ENCODE results near the gene DHRS7. TPM values are rescaled to one million over a fixed set of nuclear protein-coding genes. Genes with fewer than 3 reads are reported as not detected.

DHRS7 gene
- total and polyA plus RNA-seq, 2 experiments from 2014 or later: 55.0 to 88.9 TPM

DNA sequence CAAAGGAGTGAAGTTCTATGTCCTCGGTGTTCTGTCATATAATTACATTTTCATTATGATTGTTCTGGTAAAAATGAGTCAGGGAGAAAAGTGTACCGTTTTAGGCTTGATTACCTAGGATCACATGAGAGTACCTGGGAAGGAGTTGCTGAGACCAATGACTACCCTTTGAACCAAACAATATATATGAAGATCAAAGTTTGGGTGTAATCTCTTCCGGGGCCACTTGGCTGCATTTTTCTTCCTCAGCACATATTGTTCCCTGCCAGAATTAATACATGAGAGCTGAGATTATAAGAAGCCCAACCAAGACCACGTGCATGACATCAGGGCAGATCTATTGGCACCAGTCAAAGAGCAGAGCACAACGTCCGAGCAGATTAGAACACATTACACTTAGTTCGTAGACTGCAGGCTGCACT, 41.1 kb upstream of the DHRS7 start:
- WGBS, 2 experiments (ENCODE audit: low coverage in 1 of 2, low lambda C conversion rate in 2 of 2, missing lambda C conversion rate in 2 of 2): 26 to 33% methylated on average over 7 of the region's 7 CpGs
- in situ Hi-C loops (cut with MboI): no loop called here
- no peak for DNase-seq
- Histone ChIP-seq H3K4me3 (no peak overlapping the region), H3K4me1 (ENCODE audit: insufficient read depth) (no peaks in the 10 kb centered on the region), H4K20me1 (ENCODE audit: insufficient read depth) (no peaks in the 10 kb centered on the region), H3K9me2 (ENCODE audit: insufficient read depth) (no peaks in the 10 kb centered on the region), H3K9me3 (ENCODE audit: low read depth) (no peaks in the 10 kb centered on the region), H3K36me3 (ENCODE audit: low read depth) (no peaks in the 10 kb centered on the region), H3F3A (ENCODE audit: insufficient read depth) (no peaks in the 10 kb centered on the region), H3K27ac (no peak overlapping the region), H2AFZ (no peak overlapping the region), H3K4me2 (ENCODE audit: unreplicated experiment) (no peak overlapping the region), H3K27me3 (replicated peaks; ENCODE audit: insufficient read depth) (peaks cover 12% of the 10 kb centered on the region; the same call in 1 of the 2 replicates), H3K79me2 (ENCODE audit: insufficient read depth) (no peaks in the 10 kb centered on the region), H3K9ac (no peak overlapping the region)
- no peak for TF ChIP-seq EZH2 (IDR thresholded peaks at IDR 0.05; ENCODE audit: insufficient read depth, poor library complexity, severe bottlenecking)
- no peak for TF ChIP-seq EZH2phosphoT487 (IDR thresholded peaks at IDR 0.05; ENCODE audit: insufficient read depth, low read depth)

DNA sequence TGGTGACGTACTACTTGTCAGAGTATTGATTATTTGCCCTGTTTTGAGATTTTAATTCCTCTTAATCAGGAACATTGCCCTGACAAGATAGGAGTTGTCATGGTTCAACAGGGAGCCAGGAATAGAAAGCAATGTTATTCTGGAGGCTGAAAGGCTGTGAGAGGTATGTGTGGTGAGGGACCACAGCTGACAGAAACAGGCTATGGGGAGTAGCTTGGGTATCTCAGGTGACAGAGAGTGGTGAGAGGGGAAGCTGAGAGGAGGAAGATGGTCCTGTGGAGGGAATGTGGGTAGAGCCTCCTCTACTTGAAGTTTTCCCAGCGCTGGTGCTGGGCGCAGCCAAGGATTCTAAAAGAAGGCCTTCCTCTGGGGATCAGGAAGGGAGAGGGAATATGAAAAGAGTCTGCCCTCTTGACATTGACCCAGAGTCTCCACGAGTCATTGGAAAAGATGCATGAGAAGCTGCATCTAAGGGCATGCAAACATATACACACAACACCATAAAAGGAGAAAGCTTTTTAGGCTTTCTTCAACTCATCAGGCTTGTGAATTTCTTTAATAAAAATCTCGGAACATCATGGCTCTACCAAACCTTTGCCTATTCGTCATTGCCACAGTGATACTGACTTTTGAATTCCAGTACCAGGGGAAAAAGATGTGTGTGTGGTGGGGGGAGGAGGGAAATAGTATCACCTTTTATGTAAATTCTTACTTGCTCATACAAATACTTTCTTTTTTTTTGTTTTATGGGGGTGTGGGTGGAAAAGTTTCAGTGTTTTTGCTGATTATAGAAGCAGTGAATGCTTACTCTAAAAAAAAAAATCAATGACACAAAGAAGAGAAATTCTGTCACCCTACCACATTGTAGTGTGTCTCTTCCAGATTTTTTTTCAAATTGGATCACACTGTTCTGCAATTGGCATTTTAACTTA, 39.9 kb upstream of the DHRS7 start:
- TF ChIP-seq EZH2 (IDR thresholded peaks at IDR 0.05; ENCODE audit: insufficient read depth, poor library complexity, severe bottlenecking) (no peak), EZH2phosphoT487 (IDR thresholded peaks at IDR 0.05; ENCODE audit: insufficient read depth, low read depth) (no peak)
- in situ Hi-C loops (cut with MboI): no loop called here
- no peaks in the 10 kb centered on the region for H3K9me2 ChIP-seq (ENCODE audit: insufficient read depth)
- H3K79me2 ChIP-seq (ENCODE audit: insufficient read depth): no peaks in the 10 kb centered on the region
- no peak for DNase-seq
- 26 to 29% methylated on average over 6 of the region's 6 CpGs for WGBS, 2 experiments (ENCODE audit: low coverage in 1 of 2, low lambda C conversion rate in 2 of 2, missing lambda C conversion rate in 2 of 2)
- H3K9ac ChIP-seq: no peak overlapping the region
- H3K4me2 ChIP-seq (ENCODE audit: unreplicated experiment): no peak overlapping the region
- peaks cover 12% of the 10 kb centered on the region; the same call in 1 of the 2 replicates for H3K27me3 ChIP-seq (replicated peaks; ENCODE audit: insufficient read depth)
- H2AFZ ChIP-seq: no peak overlapping the region
- H3K4me1 ChIP-seq (ENCODE audit: insufficient read depth): no peaks in the 10 kb centered on the region
- H4K20me1 ChIP-seq (ENCODE audit: insufficient read depth): no peaks in the 10 kb centered on the region
- H3F3A ChIP-seq (ENCODE audit: insufficient read depth): no peaks in the 10 kb centered on the region
- no peak overlapping the region for H3K4me3 ChIP-seq
- H3K36me3 ChIP-seq (ENCODE audit: low read depth): no peaks in the 10 kb centered on the region
- no peaks in the 10 kb centered on the region for H3K9me3 ChIP-seq (ENCODE audit: low read depth)
- no peak overlapping the region for H3K27ac ChIP-seq

DNA sequence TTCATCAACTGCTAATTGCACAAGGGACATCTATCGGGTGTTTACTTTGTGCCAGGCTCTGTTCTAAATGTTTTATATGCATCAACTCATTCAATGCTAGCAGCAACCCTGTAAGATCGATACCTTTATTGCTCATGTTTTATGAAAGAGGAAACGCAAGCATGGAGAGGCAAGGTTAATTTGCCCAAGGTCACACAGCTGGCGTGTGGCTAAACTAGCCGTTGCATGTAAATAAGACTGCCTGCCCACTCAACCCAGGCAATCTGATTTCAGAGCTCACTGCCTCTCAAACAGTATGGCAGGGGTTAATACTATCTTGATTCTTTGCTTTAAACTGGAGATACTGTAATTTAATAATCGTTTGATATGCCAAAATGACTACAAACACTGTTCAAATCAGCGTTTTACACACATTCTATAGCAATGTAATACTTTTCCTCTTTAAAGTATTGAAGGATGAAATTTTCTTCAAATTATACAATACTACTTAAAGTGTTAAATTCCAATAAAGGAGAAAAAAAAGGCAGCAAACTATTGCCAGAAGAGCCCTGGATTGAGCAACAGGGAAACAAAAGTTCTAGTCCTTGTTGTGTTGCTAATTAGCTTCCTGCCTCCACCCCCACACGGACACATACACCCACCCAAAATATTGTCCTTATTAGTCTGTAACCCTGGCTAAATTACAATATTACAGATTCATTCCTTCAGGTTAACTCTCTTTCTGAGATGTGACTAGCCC, 39.1 kb upstream of the DHRS7 start:
- H3K36me3 ChIP-seq (ENCODE audit: low read depth): no peaks in the 10 kb centered on the region
- no peaks in the 10 kb centered on the region for H3K9me3 ChIP-seq (ENCODE audit: low read depth)
- WGBS, 2 experiments (ENCODE audit: low coverage in 1 of 2, low lambda C conversion rate in 2 of 2, missing lambda C conversion rate in 2 of 2): 6 to 14% methylated on average over 8 of the region's 8 CpGs
- H3K9me2 ChIP-seq (ENCODE audit: insufficient read depth): no peaks in the 10 kb centered on the region
- H3K27me3 ChIP-seq (replicated peaks; ENCODE audit: insufficient read depth): peaks cover 12% of the 10 kb centered on the region; the same call in 1 of the 2 replicates
- DNase-seq: no peak
- H3K4me2 ChIP-seq (ENCODE audit: unreplicated experiment): no peak overlapping the region
- H3K4me3 ChIP-seq: no peak overlapping the region
- no peaks in the 10 kb centered on the region for H3K79me2 ChIP-seq (ENCODE audit: insufficient read depth)
- in situ Hi-C loops (cut with MboI): no loop called here
- H3K9ac ChIP-seq: no peak overlapping the region
- no peaks in the 10 kb centered on the region for H4K20me1 ChIP-seq (ENCODE audit: insufficient read depth)
- TF ChIP-seq EZH2phosphoT487 (IDR thresholded peaks at IDR 0.05; ENCODE audit: insufficient read depth, low read depth) (no peak), EZH2 (IDR thresholded peaks at IDR 0.05; ENCODE audit: insufficient read depth, poor library complexity, severe bottlenecking) (no peak)
- H3K27ac ChIP-seq: no peak overlapping the region
- no peaks in the 10 kb centered on the region for H3F3A ChIP-seq (ENCODE audit: insufficient read depth)
- H3K4me1 ChIP-seq (ENCODE audit: insufficient read depth): no peaks in the 10 kb centered on the region
- H2AFZ ChIP-seq: no peak overlapping the region

DNA sequence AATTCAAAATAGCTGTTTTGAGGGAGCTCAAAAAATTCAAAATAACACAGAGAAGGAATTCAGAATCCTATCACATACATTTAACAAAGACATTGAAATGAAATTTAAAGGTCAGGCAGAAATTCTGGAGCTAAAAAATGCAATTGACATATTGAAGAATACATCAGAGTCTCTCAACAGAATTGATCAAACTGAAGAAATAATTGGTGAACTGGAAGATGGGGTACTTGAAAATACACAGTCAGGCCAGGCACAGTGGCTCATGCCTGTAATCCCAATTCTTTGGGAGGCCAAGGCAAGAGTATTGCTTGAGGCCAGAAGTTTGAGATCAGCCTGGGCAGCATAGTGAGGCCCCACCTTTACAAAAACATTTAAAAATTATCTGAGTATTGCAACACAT, 34.1 kb upstream of the DHRS7 start:
- no peak overlapping the region for H3K4me3 ChIP-seq
- no peak for DNase-seq
- no peaks in the 10 kb centered on the region for H3K79me2 ChIP-seq (ENCODE audit: insufficient read depth)
- no peaks in the 10 kb centered on the region for H3K27me3 ChIP-seq (replicated peaks; ENCODE audit: insufficient read depth)
- no peak overlapping the region for H3K27ac ChIP-seq
- no peaks in the 10 kb centered on the region for H4K20me1 ChIP-seq (ENCODE audit: insufficient read depth)
- no peak overlapping the region for H3K9ac ChIP-seq
- in situ Hi-C loops (cut with MboI): loop anchor here (25.0 kb wide), 1 partner anchor 562 kb away; no protein-coding TSS in a partner anchor
- H3K9me3 ChIP-seq (ENCODE audit: low read depth): no peaks in the 10 kb centered on the region
- no peaks in the 10 kb centered on the region for H3K4me1 ChIP-seq (ENCODE audit: insufficient read depth)
- H3K4me2 ChIP-seq (ENCODE audit: unreplicated experiment): no peak overlapping the region
- H3F3A ChIP-seq (ENCODE audit: insufficient read depth): no peaks in the 10 kb centered on the region
- no peak overlapping the region for H2AFZ ChIP-seq
- no peaks in the 10 kb centered on the region for H3K9me2 ChIP-seq (ENCODE audit: insufficient read depth)
- no peaks in the 10 kb centered on the region for H3K36me3 ChIP-seq (ENCODE audit: low read depth)
- TF ChIP-seq EZH2 (IDR thresholded peaks at IDR 0.05; ENCODE audit: insufficient read depth, poor library complexity, severe bottlenecking) (no peak), EZH2phosphoT487 (IDR thresholded peaks at IDR 0.05; ENCODE audit: insufficient read depth, low read depth) (no peak)
